Glomerular endothelial cell (primary cell): ENCODE measurements around the gene DGKI. TPM values are rescaled to one million over a fixed set of nuclear protein-coding genes. Genes with fewer than 3 reads are reported as not detected.

ENCODE experiments used
- total RNA-seq: library from RNA; depleted of rRNA; stranded (reverse); fragments of >200 nt; gene quantifications from 2 replicates; pipeline ENCODE4 v1.2.3, GENCODE V29; 2015

The DGKI gene
- total RNA-seq, 1 donor from 2014 or later, result 6.2 TPM

Other genes with a start within 250 kb of the DGKI start
- 36.0 and 56.1 TPM in 2 replicates for gene CREB3L2, start 155.1 kb upstream of the DGKI start, total RNA-seq
- gene AKR1D1, start 229.5 kb upstream of the DGKI start, total RNA-seq, result not detected in 2 replicates